Right cardiac atrium (tissue), 5 donors: ENCODE data around the gene BTBD2. TPM values are rescaled to one million over a fixed set of nuclear protein-coding genes. Genes with fewer than 3 reads are reported as not detected.

Experiments
- ATAC-seq, 2 donors: fragments of 200-7000 bp; cut with Tn5 transposase; one replicate each; pipeline versions ENCODE4 v1.8.0 to v1.9.1; 2020; ENCODE audit warnings: moderate library complexity in 2 of 2, mild to moderate bottlenecking in 1 of 2
- DNase-seq, 3 donors: peaks; one replicate each; pipeline ENCODE4 v3.0.0-alpha.2; 2020
- H3K27ac ChIP-seq: one replicate; pipeline ENCODE4 v1.5.1; 2013; ENCODE audit warnings: mild to moderate bottlenecking, low read length, control low read depth, moderate library complexity
- H3K27me3 ChIP-seq: one replicate; pipeline ENCODE4 v1.6.1; 2013; ENCODE audit not compliant: control insufficient read depth, insufficient read depth
- H3K4me1 ChIP-seq: one replicate; pipeline ENCODE4 v1.6.1; 2013; ENCODE audit warnings: low read length; ENCODE audit not compliant: control insufficient read depth, insufficient read depth
- H3K4me3 ChIP-seq: one replicate; pipeline ENCODE4 v1.5.1; 2013; ENCODE audit warnings: low read length, control low read depth
- H3K9me3 ChIP-seq: one replicate; pipeline ENCODE4 v1.6.1; 2013; ENCODE audit warnings: low read length; ENCODE audit not compliant: control insufficient read depth
- WGBS: extraction: QIAGEN DNeasy Blood & Tissue Kit; methylation state at CpG from one replicate; pipeline ENCODE4 v1.1.7; 2013; 5-methylcytosine and 5-hydroxymethylcytosine counted together
- intact Hi-C, 4 donors: fragments of 100-400 bp; cut with DNase I; formaldehyde crosslinking; loops; one replicate each; pipeline versions ENCODE4 v1.11.0 to v1.14.0; 2022 to 2023
- polyA plus RNA-seq: library from polyadenylated mRNA; stranded (reverse); fragments of 200-250 nt; gene quantifications from one replicate; pipeline ENCODE4 v1.2.3, GENCODE V29; 2013
- total RNA-seq, 4 donors: library from RNA; stranded (reverse); fragmentation: NEBNext Ultra II Directional; extraction: Animal tissue kit (Norgen Biotek cat#: 25700); gene quantifications; one replicate each; pipeline ENCODE4 v1.2.1, GENCODE V29; 2021
- donor health status: healthy with polysubstance abuse.
- donor health status: DM: no; HTN: yes; CAD: no.
- donor health status: DM: no; HTN: no; CAD: no.
- donor health status: DM: no; HTN: yes; CAD: no; lungs with severe emphysema.
- donor health status: DM: yes; HTN: yes; CAD: no.

Gene BTBD2
- total and polyA plus RNA-seq, 5 donors, result 39.3 to 68.4 (median 61.5) TPM

- H3K4me1 ChIP-seq, result no peaks in the 10 kb centered on the region
- H3K4me3 ChIP-seq, result no peak overlapping the region
- no peak overlapping the region for H3K27ac ChIP-seq
- H3K9me3 ChIP-seq, result no peaks in the 10 kb centered on the region
- intact Hi-C loops, result no loop called here
- DNase-seq (peak in 2 of 3 donors; percentile 39 to 62), ATAC-seq (peak in 1 of 2 donors; percentile 5)
- H3K27me3 ChIP-seq, result no peaks in the 10 kb centered on the region
- 86% methylated on average over 42 of the region's 42 CpGs for WGBS
Measured at GRCh38 chr19:1987197-1988187, 28.0 kb downstream of the BTBD2 start.

- H3K27me3 ChIP-seq, result no peaks in the 10 kb centered on the region
- H3K4me3 ChIP-seq, result no peak overlapping the region
- DNase-seq, result peak in 2 of 3 donors; percentile 59 to 63
- H3K4me1 ChIP-seq, result no peaks in the 10 kb centered on the region
- H3K9me3 ChIP-seq, result no peaks in the 10 kb centered on the region
- ATAC-seq, result peak; percentile 10 to 33
- 86% methylated on average over 42 of the region's 42 CpGs for WGBS
- intact Hi-C loops, result no loop called here
- no peak overlapping the region for H3K27ac ChIP-seq
Measured at GRCh38 chr19:1986357-1987162, 29.0 kb downstream of the BTBD2 start.

- H3K27me3 ChIP-seq, result no peaks in the 10 kb centered on the region
- peak in 1 of 3 donors; percentile 52 for DNase-seq
- intact Hi-C loops, result no loop called here
- H3K9me3 ChIP-seq, result no peaks in the 10 kb centered on the region
- peak; percentile 4 for ATAC-seq
- no peak overlapping the region for H3K4me3 ChIP-seq
- 86% methylated on average over 44 of the region's 44 CpGs for WGBS
- no peaks in the 10 kb centered on the region for H3K4me1 ChIP-seq
- no peak overlapping the region for H3K27ac ChIP-seq
Measured at GRCh38 chr19:1985588-1986356, 29.7 kb downstream of the BTBD2 start.

GRCh38 chr19:1984357-1984756, 31.2 kb downstream of the BTBD2 start:
- intact Hi-C loops, result no loop called here
- H3K27ac ChIP-seq, result no peak overlapping the region
- no peak for DNase-seq
- no peaks in the 10 kb centered on the region for H3K4me1 ChIP-seq
- 90% methylated on average over 10 of the region's 10 CpGs for WGBS
- H3K27me3 ChIP-seq, result no peaks in the 10 kb centered on the region
- no peak for ATAC-seq
- no peak overlapping the region for H3K4me3 ChIP-seq
- H3K9me3 ChIP-seq, result no peaks in the 10 kb centered on the region

GRCh38 chr19:1981253-1981652, 34.3 kb downstream of the BTBD2 start:
- ATAC-seq, result no peak
- intact Hi-C loops, result no loop called here
- WGBS, result 93% methylated on average over 20 of the region's 20 CpGs

GRCh38 chr19:1980809-1981181, 34.7 kb downstream of the BTBD2 start:
- H3K27ac ChIP-seq, result no peak overlapping the region
- WGBS, result 95% methylated on average over 31 of the region's 31 CpGs
- intact Hi-C loops, result no loop called here
- H3K4me1 ChIP-seq, result no peaks in the 10 kb centered on the region
- no peak for ATAC-seq
- H3K9me3 ChIP-seq, result no peaks in the 10 kb centered on the region
- H3K27me3 ChIP-seq, result no peaks in the 10 kb centered on the region
- H3K4me3 ChIP-seq, result no peak overlapping the region
- DNase-seq, result peak in 2 of 3 donors; percentile 43 to 65

More at GRCh38 chr19:1981253-1981652, 34.3 kb downstream of the BTBD2 start:
- Histone ChIP-seq H3K27me3 (no peaks in the 10 kb centered on the region), H3K27ac (no peak overlapping the region), H3K4me1 (no peaks in the 10 kb centered on the region), H3K9me3 (no peaks in the 10 kb centered on the region), H3K4me3 (no peak overlapping the region)
- no peak for DNase-seq

- peak in 1 of 3 donors; percentile 37 for DNase-seq
- ATAC-seq, result no peak
- Histone ChIP-seq H3K4me3 (no peak overlapping the region), H3K27ac (no peak overlapping the region), H3K4me1 (no peaks in the 10 kb centered on the region), H3K27me3 (no peaks in the 10 kb centered on the region), H3K9me3 (no peaks in the 10 kb centered on the region)
- 83% methylated on average over 35 of the region's 35 CpGs for WGBS
- intact Hi-C loops, result no loop called here
Measured at GRCh38 chr19:1980091-1980808, 35.3 kb downstream of the BTBD2 start.

GRCh38 chr19:1979642-1980041, 35.9 kb downstream of the BTBD2 start:
- Histone ChIP-seq H3K27me3 (no peaks in the 10 kb centered on the region), H3K9me3 (no peaks in the 10 kb centered on the region), H3K4me3 (no peak overlapping the region), H3K4me1 (no peaks in the 10 kb centered on the region), H3K27ac (no peak overlapping the region)
- 92% methylated on average over 28 of the region's 28 CpGs for WGBS
- DNase-seq (peak in 1 of 3 donors; percentile 32), ATAC-seq (no peak)
- intact Hi-C loops, result no loop called here

GRCh38 chr19:1979017-1979416, 36.5 kb downstream of the BTBD2 start:
- H3K4me1 ChIP-seq, result no peaks in the 10 kb centered on the region
- WGBS, result 97% methylated on average over 43 of the region's 43 CpGs
- ATAC-seq (no peak), DNase-seq (peak in 1 of 3 donors; percentile 38)
- H3K4me3 ChIP-seq, result no peak overlapping the region
- H3K9me3 ChIP-seq, result no peaks in the 10 kb centered on the region
- H3K27me3 ChIP-seq, result no peaks in the 10 kb centered on the region
- intact Hi-C loops, result no loop called here
- no peak overlapping the region for H3K27ac ChIP-seq

- Histone ChIP-seq H3K27me3 (no peaks in the 10 kb centered on the region), H3K4me3 (no peak overlapping the region), H3K9me3 (no peaks in the 10 kb centered on the region), H3K4me1 (no peaks in the 10 kb centered on the region), H3K27ac (no peak overlapping the region)
- 97% methylated on average over 51 of the region's 51 CpGs for WGBS
- peak in 1 of 3 donors; percentile 62 for DNase-seq
- intact Hi-C loops, result no loop called here
- ATAC-seq, result no peak
Measured at GRCh38 chr19:1978346-1978894, 37.1 kb downstream of the BTBD2 start.
